HCT116 (cell line): ENCODE results near the gene PPP6C. TPM values are rescaled to one million over a fixed set of nuclear protein-coding genes. Genes with fewer than 3 reads are reported as not detected.

Source experiments
- ATAC-seq: fragments of 200-7000 bp; cut with Tn5 transposase; 2 replicates; pipeline ENCODE4 v1.9.1; 2020; ENCODE audit warnings: mild to moderate bottlenecking, moderate library complexity
- BruUV-seq: library from RNA; stranded (reverse); fragments of 400-500 nt; replicated peaks from 2 replicates; lab custom pipeline; 2021; lab: Mats Ljungman, UMichigan
- CTCF ChIA-PET: fragments of 300-600 bp; sonication (Branson Sonifier 250); formaldehyde crosslinking; loops from one replicate; lab custom pipeline; 2021; ENCODE audit warnings: antibody characterized with exemption; lab: Charles Lee
- POLR2A ChIA-PET: fragments of 300-600, 350-600 bp; sonication (Branson Sonifier 250); formaldehyde crosslinking; loops from one replicate; lab custom pipeline; 2021; ENCODE audit warnings: antibody characterized with exemption; lab: Charles Lee
- RAD21 ChIA-PET, 2 experiments: fragments of 300-600 bp; sonication (Branson Sonifier 250); formaldehyde crosslinking; loops; one replicate each; lab custom pipeline; 2023; ENCODE audit warnings: low total read pairs in 2 of 2; ENCODE audit not compliant: uncharacterized antibody in 2 of 2, unreplicated experiment in 2 of 2, low non-redundant PET in 1 of 2; lab: Charles Lee
- DNase-seq: peaks from one replicate; pipeline ENCODE4 v3.0.0-alpha.2; 2010; ENCODE audit warnings: low read depth, low spot score
- H2AFZ ChIP-seq: fragments of 200-600 bp; shearing (Covaris generic), sonication (generic); 2 replicates; pipeline ENCODE4 v1.6.1; 2017; ENCODE audit warnings: low read depth, mixed run types, mixed read lengths, antibody characterized with exemption, low read length; ENCODE audit not compliant: poor library complexity, severe bottlenecking
- H3K27ac ChIP-seq: 2 replicates; pipeline ENCODE4 v1.5.1; 2012; ENCODE audit warnings: low read depth, low read length
- H3K27me3 ChIP-seq: fragments of 200-600 bp; sonication (generic); 2 replicates; pipeline ENCODE4 v1.6.1; 2016; ENCODE audit warnings: mixed run types, low read length, mixed read lengths; ENCODE audit not compliant: insufficient read depth
- H3K36me3 ChIP-seq, 2 experiments: fragments of 200-500 bp in 1 of 2; fragments of 200-600 bp in 1 of 2; sonication (Bioruptor generic) in 1 of 2; sonication (generic) in 1 of 2; 2 replicates each; pipeline versions ENCODE4 v1.5.1 to v1.6.1; 2014 to 2016; ENCODE audit warnings: low read length in 2 of 2, inconsistent platforms in 1 of 2, mixed read lengths in 1 of 2, mixed run types in 1 of 2; ENCODE audit not compliant: insufficient read depth in 2 of 2, control insufficient read depth in 1 of 2
- H3K4me1 ChIP-seq, 2 experiments: fragments of 200-600 bp in 1 of 2; sonication (generic) in 1 of 2; 2 replicates each; pipeline versions ENCODE4 v1.5.1 to v1.6.1; 2012 to 2017; ENCODE audit warnings: low read length in 2 of 2, inconsistent platforms in 1 of 2, mild to moderate bottlenecking in 1 of 2, mixed read lengths in 1 of 2, mixed run types in 1 of 2, moderate library complexity in 1 of 2; ENCODE audit not compliant: insufficient read depth in 2 of 2, control insufficient read depth in 1 of 2
- H3K4me2 ChIP-seq: fragments of 200-600 bp; sonication (generic); 2 replicates; pipeline ENCODE4 v1.6.1; 2017; ENCODE audit warnings: mixed run types, low read length, mixed read lengths
- H3K4me3 ChIP-seq, 2 experiments: fragments of 200-600 bp in 1 of 2; sonication (generic) in 1 of 2; replicated peaks in 1 of 2; 2 replicates each; pipeline ENCODE4 v1.5.1; 2011 to 2016; ENCODE audit warnings: low read length in 2 of 2, control low read depth in 1 of 2, low read depth in 1 of 2, mild to moderate bottlenecking in 1 of 2, mixed read lengths in 1 of 2, mixed run types in 1 of 2
- H3K79me2 ChIP-seq: fragments of 200-600 bp; sonication (generic); 2 replicates; pipeline ENCODE4 v1.6.1; 2017; ENCODE audit warnings: mild to moderate bottlenecking, mixed run types, low read length, moderate library complexity, mixed read lengths; ENCODE audit not compliant: insufficient read depth
- H3K9ac ChIP-seq: fragments of 200-600 bp; sonication (generic); 2 replicates; pipeline ENCODE4 v1.6.1; 2016; ENCODE audit warnings: low read length, mixed read lengths
- H3K9me2 ChIP-seq: fragments of 200-600 bp; sonication (generic), shearing (Covaris generic); 2 replicates; pipeline ENCODE4 v1.6.1; 2017; ENCODE audit warnings: mixed run types, mild to moderate bottlenecking, moderate library complexity; ENCODE audit not compliant: insufficient read depth
- H3K9me3 ChIP-seq, 2 experiments: fragments of 200-500 bp in 1 of 2; fragments of 200-600 bp in 1 of 2; sonication (Bioruptor generic) in 1 of 2; sonication (generic) in 1 of 2; 2 replicates each; pipeline ENCODE4 v1.6.1; 2014 to 2017; ENCODE audit warnings: low read length in 2 of 2, mixed read lengths in 2 of 2, inconsistent platforms in 1 of 2, low read depth in 1 of 2, mild to moderate bottlenecking in 1 of 2, mixed run types in 1 of 2, moderate library complexity in 1 of 2; ENCODE audit not compliant: control insufficient read depth in 1 of 2, insufficient read depth in 1 of 2
- H4K20me1 ChIP-seq: fragments of 200-600 bp; sonication (generic), shearing (Covaris generic); 2 replicates; pipeline ENCODE4 v1.6.1; 2017; ENCODE audit warnings: mixed run types, mild to moderate bottlenecking, moderate library complexity; ENCODE audit not compliant: insufficient read depth
- CBX3 ChIP-seq: IDR thresholded peaks from 2 replicates; pipeline ENCODE4 v1.6.1; 2012; ENCODE audit warnings: low read depth
- ELF1 ChIP-seq: IDR thresholded peaks from 2 replicates; pipeline ENCODE4 v1.6.1; 2012; ENCODE audit warnings: low read depth, borderline replicate concordance
- EZH2 ChIP-seq: fragments of 200-600 bp; sonication (generic); IDR thresholded peaks from 2 replicates; pipeline ENCODE4 v1.6.1; 2017; ENCODE audit warnings: antibody characterized with exemption, mixed run types
- EZH2phosphoT487 ChIP-seq: fragments of 200-600 bp; IDR thresholded peaks from 2 replicates; pipeline ENCODE4 v1.6.1; 2018; ENCODE audit warnings: antibody characterized with exemption, borderline replicate concordance
- FOSL1 ChIP-seq: IDR thresholded peaks from 2 replicates; pipeline ENCODE4 v1.6.1; 2012; ENCODE audit warnings: low read depth
- JUND ChIP-seq: IDR thresholded peaks from 2 replicates; pipeline ENCODE4 v1.6.1; 2012
- POLR2AphosphoS5 ChIP-seq: IDR thresholded peaks from 2 replicates; pipeline ENCODE4 v1.6.1; 2011; ENCODE audit warnings: mild to moderate bottlenecking, low read depth, low read length, moderate library complexity
- REST ChIP-seq: IDR thresholded peaks from 2 replicates; pipeline ENCODE4 v1.6.1; 2012; ENCODE audit warnings: low read depth
- SRF ChIP-seq: IDR thresholded peaks from 2 replicates; pipeline ENCODE4 v1.6.1; 2012; ENCODE audit warnings: low read depth
- intact Hi-C: fragments of 100-400 bp; cut with micrococcal nuclease; formaldehyde crosslinking; loops from 2 replicates; pipeline ENCODE4 v1.10.0; 2022
- total RNA-seq: library from RNA; stranded (reverse); gene quantifications from one replicate; pipeline ENCODE4 v1.2.1, GENCODE V29; 2021; ENCODE audit not compliant: unreplicated experiment
- TF ChIP-seq, protein P1 (sequence below), 3 experiments: fragments of 200-600 bp in 1 of 3; sonication (generic) in 1 of 3; IDR thresholded peaks in 2 of 3; conservative IDR thresholded peaks in 1 of 3; 2 replicates each; pipeline ENCODE4 v1.5.1; 2012 to 2017; ENCODE audit warnings: low read depth in 2 of 3, low read length in 2 of 3, antibody characterized with exemption in 1 of 3, borderline replicate concordance in 1 of 3, control low read depth in 1 of 3, mild to moderate bottlenecking in 1 of 3, mixed read lengths in 1 of 3, mixed run types in 1 of 3, moderate library complexity in 1 of 3; ENCODE audit not compliant: insufficient read depth in 1 of 3

PPP6C gene
- total RNA-seq, 1 experiment from 2014 or later = 35.4 TPM

GRCh38 chr9:125141251-125141650, 48.4 kb downstream of the PPP6C start:
- TF ChIP-seq ELF1 (no peak), JUND (no peak), FOSL1 (no peak), REST (no peak), EZH2 (no peak)
- H3K4me2 ChIP-seq = no peak overlapping the region
- H3K79me2 ChIP-seq = peaks cover 12% of the 10 kb centered on the region
- DNase-seq = no peak
- peaks cover 2 to 5% of the 10 kb centered on the region in 2 experiments; a peak in 1 of 4 replicates for H3K36me3 ChIP-seq
- no peak overlapping the region for H3K9ac ChIP-seq
- no TSS peak for BruUV-seq
- H3K4me3 ChIP-seq = no peak overlapping the region
- peaks cover 7 to 12% of the 10 kb centered on the region in 2 experiments; a peak in 3 of 4 replicates for H3K4me1 ChIP-seq
- RAD21 ChIA-PET = no interaction called here
- ATAC-seq = no peak
- intact Hi-C loops = loop anchor here (5.0 kb wide), 2 partner anchors 284 to 369 kb away; partner anchors contain the start of gene NR6A1
- no peaks in the 10 kb centered on the region; the same call in 1 of the 2 replicates for H4K20me1 ChIP-seq
- H3K9me3 ChIP-seq = no peaks in the 10 kb centered on the region
- H2AFZ ChIP-seq = no peak overlapping the region
- POLR2A ChIA-PET = no interaction called here
- H3K27me3 ChIP-seq = no peaks in the 10 kb centered on the region
- CTCF ChIA-PET = no interaction called here
- H3K9me2 ChIP-seq = no peaks in the 10 kb centered on the region
- H3K27ac ChIP-seq = no peak overlapping the region

- no peak for DNase-seq
- Histone ChIP-seq H3K9me2 (no peaks in the 10 kb centered on the region), H3K79me2 (peaks cover 14% of the 10 kb centered on the region), H3K27ac (no peak overlapping the region), H3K4me3 (no peak overlapping the region), H3K9ac (no peak overlapping the region), H3K4me1 (peaks cover 7 to 12% of the 10 kb centered on the region in 2 experiments; a peak in 3 of 4 replicates), H3K9me3 (no peaks in the 10 kb centered on the region), H3K27me3 (no peaks in the 10 kb centered on the region), H3K36me3 (peaks cover 2 to 5% of the 10 kb centered on the region in 2 experiments; a peak in 1 of 4 replicates), H2AFZ (no peak overlapping the region), H3K4me2 (no peak overlapping the region), H4K20me1 (no peaks in the 10 kb centered on the region; the same call in 1 of the 2 replicates)
- ChIA-PET CTCF (no interaction called here), POLR2A (no interaction called here), RAD21 (no interaction called here)
- no TSS peak for BruUV-seq
- intact Hi-C loops = loop anchor here (5.0 kb wide), 2 partner anchors 283 to 368 kb away; partner anchors contain the start of gene NR6A1
- ATAC-seq = no peak
- TF ChIP-seq CBX3 (no peak), EZH2phosphoT487 (no peak), REST (no peak), SRF (no peak), POLR2AphosphoS5 (no peak)
- TF ChIP-seq, protein P1, sequence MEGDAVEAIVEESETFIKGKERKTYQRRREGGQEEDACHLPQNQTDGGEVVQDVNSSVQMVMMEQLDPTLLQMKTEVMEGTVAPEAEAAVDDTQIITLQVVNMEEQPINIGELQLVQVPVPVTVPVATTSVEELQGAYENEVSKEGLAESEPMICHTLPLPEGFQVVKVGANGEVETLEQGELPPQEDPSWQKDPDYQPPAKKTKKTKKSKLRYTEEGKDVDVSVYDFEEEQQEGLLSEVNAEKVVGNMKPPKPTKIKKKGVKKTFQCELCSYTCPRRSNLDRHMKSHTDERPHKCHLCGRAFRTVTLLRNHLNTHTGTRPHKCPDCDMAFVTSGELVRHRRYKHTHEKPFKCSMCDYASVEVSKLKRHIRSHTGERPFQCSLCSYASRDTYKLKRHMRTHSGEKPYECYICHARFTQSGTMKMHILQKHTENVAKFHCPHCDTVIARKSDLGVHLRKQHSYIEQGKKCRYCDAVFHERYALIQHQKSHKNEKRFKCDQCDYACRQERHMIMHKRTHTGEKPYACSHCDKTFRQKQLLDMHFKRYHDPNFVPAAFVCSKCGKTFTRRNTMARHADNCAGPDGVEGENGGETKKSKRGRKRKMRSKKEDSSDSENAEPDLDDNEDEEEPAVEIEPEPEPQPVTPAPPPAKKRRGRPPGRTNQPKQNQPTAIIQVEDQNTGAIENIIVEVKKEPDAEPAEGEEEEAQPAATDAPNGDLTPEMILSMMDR (IDR thresholded peaks at IDR 0.05 in 2 of 3, conservative IDR thresholded peaks at IDR 0.05 in 1 of 3; ENCODE audit: borderline replicate concordance in 1 of 3, insufficient read depth in 1 of 3, low read depth in 2 of 3, low read length in 2 of 3) = no peak
Measured at GRCh38 chr9:125140576-125140975, 49.0 kb downstream of the PPP6C start.
